NCI-H345 treated with DMSO at 0.1 percent for 48 hours (cell line): ENCODE results near the gene MTCL3.

Experiments used
- DNase-seq: peaks from one replicate; lab custom pipeline; 2025; ENCODE audit not compliant: unreplicated experiment; lab: John Stamatoyannopoulos, UW

Gene MTCL3

GRCh38 chr6:127518710-127519468, at the start of gene MTCL3:
Gene MTCL3 (minus strand): TSS chr6:127519335.
- peak; percentile 88 for DNase-seq

DNA sequence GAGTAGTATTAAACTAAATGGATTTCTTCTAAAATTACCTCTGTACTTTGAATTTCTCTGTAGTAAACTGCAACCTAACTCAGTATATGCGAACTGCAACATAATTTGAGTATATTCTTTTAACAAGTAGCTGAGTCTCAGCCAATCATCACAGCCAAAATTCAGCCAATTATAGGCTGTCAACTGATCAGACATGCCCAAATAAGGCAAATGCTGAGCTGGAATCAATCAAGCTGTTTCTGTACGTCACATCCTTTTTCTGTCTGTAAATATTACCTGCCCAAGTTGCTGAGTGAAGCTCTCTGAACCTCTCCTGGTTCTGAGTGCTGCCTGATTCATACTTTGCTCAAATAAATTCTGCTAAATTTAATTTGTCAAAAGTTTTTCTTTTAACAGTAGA, 48.3 kb upstream of the MTCL3 start:
- no peak for DNase-seq

GRCh38 chr6:127566651-127567050, 47.5 kb upstream of the MTCL3 start:
- no peak for DNase-seq

GRCh38 chr6:127566119-127566518, 47.0 kb upstream of the MTCL3 start:
- no peak for DNase-seq

DNA sequence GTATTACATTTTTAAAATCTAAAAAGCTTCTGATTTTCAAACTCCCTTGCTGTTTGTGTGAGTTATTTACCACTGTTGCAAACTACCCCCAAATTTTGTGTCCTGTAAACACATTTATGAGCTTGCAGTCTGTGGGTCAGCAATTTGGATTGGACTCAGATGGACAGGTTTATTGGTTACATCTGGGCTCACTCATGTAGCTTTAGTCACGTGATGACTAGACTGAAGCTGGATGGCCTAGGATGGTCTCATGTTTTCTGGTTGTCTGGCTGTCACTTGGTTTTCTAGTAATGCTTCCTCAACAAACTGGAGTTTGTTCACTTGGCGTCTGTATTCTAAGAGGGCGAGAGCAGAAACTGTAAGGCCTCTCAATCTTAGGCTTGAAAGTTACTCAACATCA, 45.6 kb upstream of the MTCL3 start:
- DNase-seq = no peak

GRCh38 chr6:127561660-127562059, 42.5 kb upstream of the MTCL3 start:
- DNase-seq = no peak

- DNase-seq = peak; percentile 14
Observed at GRCh38 chr6:127554435-127555006, 35.4 kb upstream of the MTCL3 start.

DNA sequence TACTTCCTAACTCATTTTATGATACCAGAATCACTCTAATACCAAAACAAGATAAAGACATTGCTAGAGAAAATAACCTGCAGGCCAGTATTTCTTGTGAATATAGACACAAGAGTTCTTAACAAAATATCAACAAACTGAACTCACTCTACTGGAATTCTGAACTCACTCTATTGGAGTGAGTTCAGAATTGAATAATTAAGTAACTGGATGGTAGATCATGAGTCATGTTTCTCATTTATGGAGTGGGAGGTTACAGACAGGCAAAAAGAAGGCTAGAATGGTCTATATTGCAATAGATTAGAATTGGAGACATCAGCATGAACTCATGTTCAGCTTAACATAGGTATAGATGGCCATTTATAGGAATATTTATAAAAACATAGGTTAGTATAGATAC, 31.3 kb upstream of the MTCL3 start:
- DNase-seq = no peak

GRCh38 chr6:127547904-127548649, 28.9 kb upstream of the MTCL3 start:
- DNase-seq = no peak

DNA sequence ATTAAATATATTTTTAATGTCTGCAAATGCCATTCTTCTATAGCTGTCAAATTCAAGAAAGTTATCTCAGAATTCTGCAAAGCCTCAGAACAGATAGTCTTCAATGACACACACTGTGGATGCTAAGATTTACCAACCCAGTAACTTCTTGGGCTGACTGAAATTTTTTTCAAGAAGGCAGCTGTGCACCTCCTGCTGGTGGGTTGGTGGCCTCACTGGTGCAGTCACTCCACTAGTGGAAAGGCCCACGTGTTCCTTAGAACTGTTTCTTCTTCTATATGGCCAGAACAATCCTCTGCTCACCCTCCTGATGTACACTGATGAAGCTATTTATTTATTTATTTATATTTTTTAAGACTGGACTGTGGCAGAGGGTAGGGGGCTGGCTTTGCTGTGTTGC, 28.1 kb upstream of the MTCL3 start:
- no peak for DNase-seq

DNA sequence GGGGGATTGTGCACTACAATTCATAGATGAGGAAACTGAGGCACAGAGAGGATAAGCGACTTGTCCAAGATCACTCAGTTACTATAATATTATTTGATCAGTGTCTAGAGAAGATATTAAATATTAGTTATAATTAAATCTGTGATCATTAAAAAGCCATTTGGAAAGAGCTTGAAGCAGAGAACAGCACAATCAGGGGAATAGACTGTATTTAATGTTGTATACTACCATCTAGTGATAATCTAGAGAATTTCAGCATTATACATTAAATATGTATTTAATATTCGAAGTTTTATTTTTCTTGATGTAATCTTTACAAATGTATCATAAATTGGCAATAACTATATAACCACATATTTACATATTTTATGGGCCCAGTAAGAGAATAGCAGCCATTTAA, 20.1 kb upstream of the MTCL3 start:
- no peak for DNase-seq

DNA sequence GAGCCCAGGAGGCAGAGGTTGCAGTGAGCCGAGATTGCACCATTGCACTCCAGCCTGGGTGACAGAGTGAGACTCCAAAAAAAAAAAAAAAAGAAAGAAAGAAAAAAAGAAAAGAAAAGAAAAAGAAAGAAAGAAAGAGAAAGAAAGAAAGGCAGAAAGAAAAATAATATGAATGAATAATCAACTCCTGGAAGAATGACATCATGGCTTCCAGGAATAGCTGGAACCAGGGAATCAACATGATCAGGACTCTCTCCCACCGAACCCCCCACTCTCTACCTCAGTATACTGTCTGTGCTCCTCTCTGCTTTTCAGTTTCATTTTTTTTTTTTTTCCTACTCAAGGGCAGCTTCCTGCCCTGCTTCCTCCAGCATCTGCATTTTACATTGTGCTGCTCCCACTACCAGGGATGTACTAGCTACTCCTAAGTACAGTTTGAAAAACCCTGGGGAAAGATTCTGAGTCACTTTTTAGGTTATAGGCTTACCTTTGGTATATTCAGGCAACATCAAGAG, 19.7 kb upstream of the MTCL3 start:
- DNase-seq = no peak

GRCh38 chr6:127533736-127534135, 14.6 kb upstream of the MTCL3 start:
- DNase-seq = no peak

- DNase-seq = no peak
Observed at GRCh38 chr6:127533011-127533410, 13.9 kb upstream of the MTCL3 start.

DNA sequence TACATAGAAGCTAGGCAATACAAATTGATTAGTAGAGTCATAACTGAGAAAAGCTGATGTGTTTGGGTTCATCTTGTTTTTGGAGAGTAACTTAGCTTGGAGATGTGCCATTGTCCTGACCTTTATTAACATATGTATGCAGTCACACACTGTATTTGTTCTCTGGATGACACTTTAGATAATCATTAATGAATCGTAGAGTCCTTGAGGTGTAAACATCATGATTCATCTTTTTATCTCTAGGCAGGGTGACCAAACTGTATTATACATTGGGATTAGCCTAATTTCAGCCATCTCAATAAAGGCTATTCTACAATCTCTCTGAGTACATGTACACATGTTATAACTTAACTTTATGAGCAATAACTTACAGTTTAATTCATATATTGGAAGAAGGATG, 3.6 kb upstream of the MTCL3 start:
- DNase-seq = no peak

DNA sequence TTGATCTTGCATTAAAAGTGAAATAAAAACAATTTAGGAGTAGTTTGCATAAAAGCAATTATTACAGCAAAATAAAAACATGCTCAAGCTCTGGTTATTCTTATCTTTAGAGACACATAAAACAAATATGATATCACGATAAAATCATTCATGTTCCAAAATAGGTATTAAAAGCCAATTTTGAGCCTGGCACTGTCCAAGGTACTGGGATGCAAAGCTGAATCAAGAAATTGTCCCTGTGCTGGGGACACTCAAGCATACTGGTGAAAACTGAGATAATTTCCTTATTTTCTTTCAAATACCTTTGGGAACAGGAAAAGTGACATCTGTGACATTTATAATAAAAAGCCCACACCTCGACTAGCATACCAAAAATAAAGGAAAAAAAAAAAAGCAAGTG, 931 bp upstream of the MTCL3 start:
- DNase-seq = no peak

- peak; percentile 70 for DNase-seq
Observed at GRCh38 chr6:127519469-127519785, 292 bp upstream of the MTCL3 start.

GRCh38 chr6:127518191-127518709, 885 bp downstream of the MTCL3 start:
- DNase-seq = peak; percentile 68

GRCh38 chr6:127517693-127518092, 1.4 kb downstream of the MTCL3 start:
- DNase-seq = no peak

GRCh38 chr6:127516662-127517273, 2.4 kb downstream of the MTCL3 start:
- peak; percentile 89 for DNase-seq
